A549 treated with RU486 at 1 μM for 4 hours (cell line): ENCODE measurements around the gene MRGPRX2. TPM values are rescaled to one million over a fixed set of nuclear protein-coding genes. Genes with fewer than 3 reads are reported as not detected.

Source experiments
- total RNA-seq: library from RNA; stranded (reverse); fragments of 200-300 nt; extraction: Qiagen RNA extraction; gene quantifications from 5 replicates; pipeline ENCODE4 v1.2.3, GENCODE V29; 2022; ENCODE audit warnings: low read depth

Gene MRGPRX2
- not detected in 5 replicates for total RNA-seq

GRCh38 chr11:19060629-19061028, at the start of gene MRGPRX2:
Gene MRGPRX2 (minus strand): TSS chr11:19060717. CDS start chr11:19056402, 4,315 bp downstream.

Other genes starting within 250 kb of the MRGPRX2 start
- gene MRGPRX1, start 121.3 kb downstream of the MRGPRX2 start, total RNA-seq, result not detected in 5 replicates
- gene ZDHHC13, start 56.5 kb upstream of the MRGPRX2 start, total RNA-seq, result 11.7 to 18.1 TPM (median 17.2 TPM) in 5 replicates
- gene CSRP3, start 141.3 kb upstream of the MRGPRX2 start, total RNA-seq, result not detected in 5 replicates
- 5.2 to 7.2 TPM (median 6.1 TPM) in 5 replicates for gene E2F8, start 180.2 kb upstream of the MRGPRX2 start, total RNA-seq